EL (cell line): Measurements from ENCODE around the gene CGNL1.

Source experiments
- DNase-seq: peaks from one replicate; pipeline ENCODE4 v3.0.0-alpha.2; 2016

Gene CGNL1

DNA sequence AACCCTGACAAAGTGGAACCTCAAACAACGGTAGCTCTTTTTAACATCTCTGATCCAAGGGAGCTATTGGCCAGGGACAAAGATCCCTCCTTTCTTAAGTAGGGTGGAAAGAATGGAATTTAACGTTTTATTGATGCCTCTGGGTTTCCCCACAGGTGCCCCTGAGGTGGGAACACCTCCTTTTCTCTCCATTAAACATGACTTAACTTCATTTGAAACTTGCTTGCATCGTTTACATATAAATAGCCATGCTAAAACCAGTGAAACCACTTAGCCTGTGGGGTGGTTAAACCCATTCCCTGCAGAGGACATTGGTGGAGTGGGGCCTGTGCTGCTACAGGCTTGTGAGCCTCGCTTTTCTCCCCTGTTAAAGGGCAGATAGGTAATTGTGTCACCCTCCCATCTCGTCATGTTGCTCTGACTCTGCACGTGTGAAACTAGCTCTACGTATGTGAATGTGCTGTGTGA, 9.7 kb downstream of the CGNL1 start:
- DNase-seq, result no peak

DNA sequence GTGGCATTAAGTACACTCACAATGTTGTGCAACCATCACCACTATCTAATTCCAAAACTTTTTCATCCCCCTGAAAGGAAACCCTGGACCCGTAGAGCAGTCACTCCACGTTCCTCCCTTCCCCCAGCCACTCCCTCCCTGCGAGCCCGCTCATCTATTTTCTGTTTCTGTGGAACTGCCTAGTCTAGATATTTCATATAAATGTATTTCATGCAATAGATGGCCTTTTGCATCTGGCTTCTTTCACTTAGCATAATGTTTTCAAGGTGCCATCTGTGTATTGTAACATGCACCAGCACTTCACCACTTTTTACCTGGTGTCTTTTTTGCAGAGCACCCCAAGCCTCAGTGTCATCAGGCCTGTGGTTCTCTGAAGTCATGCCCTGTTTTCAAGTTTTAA, 10.7 kb downstream of the CGNL1 start:
- no peak for DNase-seq

DNA sequence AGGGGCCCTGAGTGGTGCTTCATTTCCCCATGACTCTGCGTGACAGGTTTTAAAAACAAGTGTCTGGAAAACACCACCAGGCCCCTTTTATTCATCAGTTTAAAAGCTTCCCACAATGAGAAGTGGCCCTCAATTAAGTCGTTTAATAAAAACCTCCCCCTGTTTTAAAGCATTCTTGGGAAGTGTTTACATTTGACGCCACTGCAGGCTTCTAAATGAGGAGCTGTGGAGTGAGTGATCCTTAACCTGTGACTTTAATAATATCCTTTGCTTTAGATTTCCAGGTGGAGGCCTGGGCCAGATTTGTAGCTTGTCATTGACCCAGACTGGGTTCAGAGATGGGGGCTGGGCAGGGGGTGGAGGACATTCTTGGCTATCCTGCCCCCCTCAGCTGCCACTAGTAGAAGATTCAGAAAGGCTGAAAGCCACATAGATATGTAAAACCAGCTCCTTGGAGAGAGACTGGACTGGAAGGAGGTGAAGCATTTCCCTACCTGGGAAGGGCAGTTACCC, 11.3 kb downstream of the CGNL1 start:
- no peak for DNase-seq

DNA sequence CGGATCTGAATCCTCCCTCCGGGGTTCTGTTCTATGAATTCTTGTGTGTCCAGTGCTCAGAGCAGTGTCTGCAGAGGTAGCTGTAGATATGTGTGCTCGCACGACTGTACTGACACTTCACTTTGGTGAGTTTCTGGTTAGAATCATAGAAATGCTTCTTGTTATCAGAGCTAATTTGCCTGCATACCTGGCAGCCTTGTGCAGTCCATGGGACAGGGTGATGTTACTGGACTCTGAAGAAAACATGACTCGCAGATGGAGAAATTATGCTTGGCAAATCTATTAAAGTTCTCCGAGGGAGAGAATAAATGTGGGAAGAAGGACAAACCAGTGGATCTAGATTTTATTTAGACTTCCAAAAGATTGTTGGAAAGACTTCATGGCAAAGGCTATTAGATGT, 12.2 kb downstream of the CGNL1 start:
- DNase-seq, result no peak

DNA sequence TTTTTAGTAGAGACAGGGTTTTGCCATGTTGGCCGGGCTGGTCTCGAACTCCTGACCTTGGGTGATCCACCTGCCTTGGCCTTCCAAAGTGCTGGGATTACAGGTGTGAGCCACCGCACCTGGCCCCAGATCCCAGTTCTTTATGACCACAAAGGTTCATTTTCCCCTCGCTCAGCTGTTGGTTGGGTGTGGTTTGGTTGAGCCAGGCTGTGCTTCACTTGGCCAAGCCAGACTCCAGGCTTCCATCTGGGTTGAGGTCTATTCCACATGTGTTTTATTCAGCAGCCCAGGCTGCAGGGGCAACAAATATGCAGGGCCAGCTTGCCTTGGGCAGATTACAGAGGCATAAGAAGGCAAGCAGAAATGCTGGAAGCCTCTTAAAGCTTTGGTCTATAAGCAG, 13.7 kb downstream of the CGNL1 start:
- no peak for DNase-seq

DNA sequence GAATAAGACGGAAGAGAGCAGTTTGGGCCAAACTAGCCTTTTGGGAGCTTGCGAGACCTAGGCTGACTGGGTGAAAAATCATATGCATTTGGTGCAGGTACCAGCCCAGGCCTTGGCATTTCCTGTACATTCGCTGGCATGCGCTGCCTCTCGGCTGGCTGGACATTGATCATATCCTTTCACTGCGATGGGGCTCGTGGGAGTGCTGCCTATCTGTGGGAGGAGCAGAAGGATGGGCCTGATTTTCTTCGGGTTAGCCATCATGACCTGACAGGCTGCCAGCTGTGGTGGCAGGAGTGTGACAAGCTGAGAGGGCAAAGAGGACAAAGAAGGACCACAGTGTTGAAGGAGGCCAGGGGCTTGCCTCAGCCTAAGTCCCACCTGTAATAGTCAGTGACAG, 14.3 kb downstream of the CGNL1 start:
- DNase-seq, result no peak

DNA sequence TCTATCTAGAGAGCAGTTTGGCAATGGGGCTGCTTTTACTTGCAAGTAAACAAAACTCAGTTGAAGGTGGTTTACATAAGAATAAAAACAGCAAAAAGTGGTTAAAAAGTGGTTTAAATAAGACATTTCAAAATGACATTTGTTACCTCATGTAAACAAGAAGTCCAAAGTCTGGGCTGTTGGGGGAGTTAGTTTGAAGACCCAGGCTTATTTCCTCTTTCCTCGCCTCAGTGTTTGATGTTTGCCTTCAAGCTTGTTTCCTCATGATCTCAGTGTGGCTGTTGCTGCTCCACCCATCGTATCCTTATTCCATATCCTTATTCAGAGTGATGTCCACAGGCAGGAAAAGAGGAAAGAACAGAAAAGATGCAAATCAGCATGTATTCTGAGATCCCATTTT, 15.2 kb downstream of the CGNL1 start:
- no peak for DNase-seq

DNA sequence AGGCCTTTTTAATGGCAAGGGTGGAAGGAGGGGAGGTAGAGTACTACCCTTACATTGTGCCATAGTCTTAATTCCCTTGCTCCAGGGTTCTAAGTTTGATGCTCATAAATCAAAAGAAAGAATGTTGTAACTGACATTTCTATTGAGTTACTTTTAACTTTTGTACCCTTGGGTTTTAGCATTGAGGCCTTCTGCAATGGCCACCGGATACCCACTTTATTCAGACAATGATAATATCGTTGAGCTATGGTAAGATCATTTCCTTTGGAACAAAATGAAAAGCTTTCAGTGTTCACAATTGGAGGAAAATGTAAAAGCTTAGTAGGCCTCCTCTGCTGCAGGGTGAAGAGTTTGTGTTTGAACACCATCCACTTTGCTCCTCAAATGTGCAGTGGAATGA, 16.8 kb downstream of the CGNL1 start:
- no peak for DNase-seq

DNA sequence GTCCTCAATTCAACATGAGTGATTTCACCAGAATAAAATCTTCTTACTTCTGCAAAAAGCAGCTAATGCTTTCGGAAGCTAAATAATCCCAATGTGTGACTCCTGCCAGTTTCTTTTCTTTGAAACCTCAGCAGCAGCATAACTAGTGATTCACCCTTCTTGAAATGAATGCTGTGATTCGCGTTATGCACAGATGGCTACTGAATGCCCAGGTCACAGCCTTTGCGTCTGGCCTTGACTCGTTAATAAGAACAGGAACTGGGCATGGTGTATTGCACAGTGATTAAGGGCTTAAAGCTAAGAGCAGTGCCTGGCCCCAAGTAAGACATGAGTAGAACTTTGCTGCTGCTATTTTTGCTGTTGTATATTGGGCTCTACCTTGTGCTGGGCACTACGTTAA, 19.0 kb downstream of the CGNL1 start:
- peak; percentile 93 for DNase-seq

DNA sequence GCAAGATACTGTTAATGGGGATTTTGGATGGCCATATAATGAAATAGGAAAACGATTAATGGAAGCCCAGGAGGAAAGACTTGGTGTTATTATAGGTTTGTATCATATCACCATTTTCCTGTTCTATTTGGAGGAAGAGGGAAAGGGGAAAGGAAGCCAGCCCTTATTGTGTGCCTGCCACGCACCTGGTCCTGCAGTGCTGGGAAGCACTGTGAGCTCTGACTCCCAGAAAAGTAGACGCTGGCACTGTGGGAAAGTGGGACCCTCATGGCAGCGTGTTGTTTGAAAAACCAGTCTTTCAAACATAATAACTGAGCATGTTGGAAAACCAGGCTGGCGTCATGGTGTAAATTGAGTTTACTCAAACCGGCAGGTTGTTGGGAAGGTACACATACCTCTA, 22.0 kb downstream of the CGNL1 start:
- DNase-seq, result no peak

DNA sequence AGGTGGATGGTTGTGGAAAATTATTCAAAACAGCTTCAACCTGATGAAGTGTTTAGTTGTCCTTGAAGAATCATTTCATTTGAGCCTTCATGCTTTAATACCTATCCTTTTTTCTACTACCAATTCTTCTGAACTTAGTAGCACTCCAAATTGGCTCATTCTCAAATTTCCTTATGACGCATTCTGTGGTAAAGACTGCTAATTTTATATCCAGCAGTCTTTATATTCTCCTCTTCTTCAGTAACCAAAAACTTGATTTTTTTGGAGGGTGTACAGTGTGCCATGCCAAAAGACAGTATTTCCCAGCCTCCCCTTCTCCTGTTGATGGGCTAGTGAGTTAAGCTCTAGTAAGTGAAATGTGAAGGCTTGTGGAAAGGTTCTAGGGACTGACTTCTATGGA, 25.2 kb downstream of the CGNL1 start:
- no peak for DNase-seq

DNA sequence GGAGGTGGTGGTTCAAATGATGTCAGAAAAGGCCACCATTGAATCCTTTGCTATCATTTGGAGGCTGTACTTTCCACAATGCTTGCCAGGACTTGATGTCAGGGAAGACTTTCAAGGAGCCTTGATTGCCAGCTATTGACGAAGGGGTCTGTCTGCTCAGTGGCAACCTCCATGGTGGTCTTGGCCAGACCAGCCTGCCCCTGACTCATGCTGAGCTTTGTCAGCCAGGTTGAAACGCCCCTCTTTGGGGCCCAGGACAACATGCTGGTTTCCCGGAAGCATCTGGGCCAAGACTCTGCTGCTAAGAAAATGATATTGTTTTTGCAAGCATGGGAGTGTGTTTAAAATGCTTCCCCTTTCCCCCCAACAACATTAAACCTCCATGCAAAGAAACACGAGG, 26.7 kb downstream of the CGNL1 start:
- DNase-seq, result no peak

DNA sequence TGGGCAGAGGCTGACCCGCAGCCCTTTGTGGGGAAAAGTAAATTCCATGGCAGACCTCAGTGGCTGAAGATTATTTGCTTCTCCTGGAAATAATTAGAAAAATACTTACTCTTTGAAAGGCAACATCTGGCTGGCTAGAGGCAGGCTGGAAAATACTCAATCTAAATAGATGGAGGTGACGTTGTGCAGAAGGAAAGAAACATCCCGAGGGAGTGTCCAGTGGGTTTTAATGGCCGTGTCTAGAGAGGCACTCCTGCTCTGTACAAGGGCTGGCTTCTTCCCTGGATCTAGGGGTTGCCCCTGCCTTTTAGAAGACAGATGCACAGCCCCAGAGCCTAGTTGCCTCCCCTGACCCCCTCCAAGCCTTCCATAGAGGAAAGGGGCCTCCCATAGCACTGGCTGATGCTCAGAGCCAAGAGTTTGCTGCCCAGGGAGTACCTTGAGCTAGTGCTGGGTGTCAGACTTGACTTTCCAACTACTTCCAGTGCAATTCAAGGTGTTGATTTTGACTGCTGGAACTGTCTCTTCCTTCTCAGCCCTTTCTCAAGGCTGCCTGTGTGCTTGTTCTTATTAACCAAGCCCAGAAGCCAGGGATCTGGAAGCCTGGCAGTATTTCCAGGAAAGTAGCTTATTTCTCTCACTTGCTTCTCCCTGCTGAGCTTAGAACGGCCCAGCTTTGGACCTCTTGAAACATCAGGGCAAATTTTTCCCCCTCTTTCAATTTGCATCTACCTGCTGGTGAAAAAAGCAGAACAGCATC, 27.4 kb downstream of the CGNL1 start:
- no peak for DNase-seq

DNA sequence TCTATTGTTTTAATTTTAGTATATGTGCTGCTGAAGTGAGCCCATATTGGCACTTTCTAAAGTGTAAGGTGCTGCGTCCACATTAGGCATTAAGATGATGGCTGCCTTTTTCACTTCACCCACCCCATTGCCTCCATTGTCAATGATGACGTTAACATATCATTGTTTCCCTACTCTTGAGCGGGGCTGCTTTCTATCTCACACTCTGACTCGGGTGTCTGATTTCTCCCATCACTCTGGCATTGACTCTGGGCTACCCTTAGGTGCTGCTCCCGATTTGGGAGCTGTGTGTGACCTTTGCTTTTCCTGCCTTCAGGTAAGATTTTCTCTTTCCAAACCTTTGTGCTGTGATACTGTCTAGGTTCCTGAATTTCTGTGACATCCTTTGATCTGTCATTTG, 28.8 kb downstream of the CGNL1 start:
- DNase-seq, result no peak

DNA sequence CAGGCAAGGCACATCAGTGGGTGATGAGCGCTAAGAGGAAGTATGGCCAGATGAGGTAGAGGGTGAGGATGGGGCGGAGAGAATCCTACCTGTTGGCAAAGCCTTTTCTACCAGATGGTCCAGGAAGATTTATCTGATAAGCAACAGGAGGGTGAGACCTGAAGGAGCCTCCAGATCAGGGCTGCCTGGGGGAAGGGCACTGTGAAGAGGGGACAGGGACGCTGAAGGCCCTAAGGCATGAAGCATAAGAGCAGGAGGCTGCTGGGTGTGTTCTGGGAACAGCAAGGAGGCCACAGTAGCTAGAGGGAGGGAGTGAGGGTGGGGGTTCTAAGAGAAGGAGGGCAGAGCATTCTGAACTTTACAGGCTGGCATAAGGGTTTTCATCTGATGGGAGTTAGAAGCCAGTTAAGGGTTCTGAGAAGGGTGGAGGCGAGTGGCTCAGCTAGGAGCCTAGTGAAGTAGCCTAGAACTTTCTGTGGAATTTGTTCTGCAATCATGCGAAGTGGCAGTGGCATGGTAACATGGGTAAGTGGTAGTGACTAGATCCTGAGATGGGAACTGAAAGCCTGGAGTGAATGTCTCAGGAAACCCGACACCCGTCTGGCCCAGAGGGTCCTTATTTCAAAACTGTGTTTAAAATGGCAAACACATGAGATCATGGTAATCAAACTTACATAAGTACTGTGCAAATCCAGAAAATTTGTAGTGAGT, 29.9 kb downstream of the CGNL1 start:
- peak; percentile 27 for DNase-seq

DNA sequence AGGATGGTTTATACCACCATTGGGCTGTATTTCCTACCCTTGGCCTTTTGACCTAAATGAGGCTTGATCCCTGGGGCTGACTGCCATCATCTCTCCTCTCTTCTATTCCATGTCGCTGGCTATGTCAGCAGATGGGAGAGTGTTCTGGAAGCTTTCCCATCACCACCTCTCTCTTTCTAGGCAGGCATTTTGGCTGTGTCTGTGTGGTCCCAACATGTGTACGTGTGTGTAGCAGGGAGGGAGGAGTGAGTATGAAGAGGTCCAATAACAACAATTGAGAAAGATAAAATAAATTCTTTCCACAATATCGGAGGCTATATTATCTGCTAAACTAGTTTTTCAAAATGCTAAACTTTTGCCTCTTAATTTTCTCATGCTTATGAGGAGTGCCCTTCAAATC, 34.1 kb downstream of the CGNL1 start:
- DNase-seq, result no peak

DNA sequence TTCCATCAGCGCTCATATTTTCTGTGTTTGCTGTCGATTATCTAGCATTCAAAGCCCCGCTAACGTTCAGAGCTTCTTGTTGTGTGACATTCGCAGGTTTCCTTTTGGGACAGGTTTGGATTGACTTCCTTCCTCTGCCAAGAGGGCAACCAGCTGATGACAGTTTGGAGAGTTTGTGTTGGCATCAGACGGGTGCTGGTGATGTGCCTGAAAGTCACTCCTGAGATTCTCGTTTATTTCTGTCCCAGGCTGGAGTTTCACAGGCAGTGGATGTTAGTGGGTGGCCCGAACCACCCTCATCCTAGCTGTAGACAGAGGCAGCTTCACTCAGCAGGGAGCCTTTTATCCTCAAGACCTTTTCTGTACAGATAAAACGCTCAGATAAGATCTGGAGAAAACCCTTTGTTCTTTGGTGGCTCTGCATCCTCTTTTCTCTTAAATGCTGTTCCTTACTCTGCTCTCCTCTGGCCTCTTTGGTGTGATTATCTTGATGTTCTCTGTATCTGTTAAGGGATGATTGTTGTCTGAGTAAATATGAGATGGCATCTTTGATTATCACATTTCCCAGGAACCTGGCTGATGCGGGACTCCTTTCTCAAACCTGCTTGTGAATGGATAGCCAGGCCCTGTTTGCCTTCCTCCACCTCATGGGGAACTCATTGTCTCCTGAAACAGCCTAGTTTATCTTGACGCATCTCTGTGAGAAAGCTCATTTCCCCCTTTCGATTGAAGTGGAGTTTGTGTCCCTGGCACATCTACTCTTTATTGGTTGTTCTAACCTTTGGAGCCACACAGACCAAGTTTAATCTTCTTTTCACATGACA, 35.9 kb downstream of the CGNL1 start:
- no peak for DNase-seq

DNA sequence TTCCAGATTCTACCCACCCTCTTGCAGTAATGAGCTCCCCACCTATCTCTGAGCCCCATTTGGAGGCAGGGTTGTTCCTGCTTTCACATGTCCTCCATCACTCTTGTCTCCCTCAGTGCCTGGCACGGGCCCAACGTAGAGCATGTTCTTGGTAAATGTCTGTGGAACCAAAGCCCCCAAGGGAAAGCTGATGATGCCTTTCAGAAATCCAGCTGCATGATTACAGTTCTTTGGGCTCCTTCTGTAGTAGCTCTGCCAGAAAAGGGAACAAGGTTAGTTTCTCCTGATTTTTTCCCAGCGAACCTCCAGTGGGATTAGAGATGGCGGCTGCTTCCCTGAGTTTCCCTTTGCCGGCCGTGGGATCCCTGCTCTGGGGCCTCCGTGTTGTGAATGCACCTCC, 39.3 kb downstream of the CGNL1 start:
- DNase-seq, result no peak

DNA sequence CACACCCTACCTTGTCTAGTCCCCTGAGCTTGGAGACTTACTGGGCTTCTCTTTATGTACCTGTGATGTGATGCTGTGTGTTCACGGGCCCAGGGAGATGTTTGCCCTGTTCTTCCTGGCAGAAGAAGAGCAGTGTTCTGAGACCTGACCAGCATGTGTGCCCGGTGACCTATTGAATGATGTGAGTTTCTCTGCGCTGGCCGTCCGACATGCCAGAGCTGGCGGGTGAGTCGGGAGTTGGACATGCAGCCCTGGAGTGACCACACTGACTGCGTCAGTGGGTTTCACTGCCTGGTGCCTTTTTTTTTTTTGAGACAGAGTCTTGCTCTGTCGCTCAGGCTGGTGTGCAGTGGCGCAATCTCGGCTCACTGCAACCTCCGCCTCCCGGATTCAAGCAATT, 42.3 kb downstream of the CGNL1 start:
- DNase-seq, result peak; percentile 48

DNA sequence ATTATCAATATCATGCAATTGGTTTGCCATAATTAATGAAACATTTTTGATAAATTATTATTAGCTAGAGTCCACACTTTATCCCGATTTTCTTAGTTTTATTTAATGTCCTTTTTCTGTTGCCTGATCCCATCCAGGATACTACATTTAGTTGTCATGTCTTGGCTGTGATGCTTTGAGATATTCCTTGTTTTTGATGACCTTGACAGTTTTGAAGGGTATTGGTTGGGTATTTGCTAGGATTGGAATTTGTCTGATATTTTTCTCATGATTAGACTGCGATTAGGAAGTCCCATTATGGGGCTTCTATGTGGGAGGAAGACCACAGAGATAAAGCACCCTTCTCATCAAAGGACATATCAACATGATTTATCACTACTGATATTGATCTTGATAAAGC, 43.0 kb downstream of the CGNL1 start:
- DNase-seq, result no peak

DNA sequence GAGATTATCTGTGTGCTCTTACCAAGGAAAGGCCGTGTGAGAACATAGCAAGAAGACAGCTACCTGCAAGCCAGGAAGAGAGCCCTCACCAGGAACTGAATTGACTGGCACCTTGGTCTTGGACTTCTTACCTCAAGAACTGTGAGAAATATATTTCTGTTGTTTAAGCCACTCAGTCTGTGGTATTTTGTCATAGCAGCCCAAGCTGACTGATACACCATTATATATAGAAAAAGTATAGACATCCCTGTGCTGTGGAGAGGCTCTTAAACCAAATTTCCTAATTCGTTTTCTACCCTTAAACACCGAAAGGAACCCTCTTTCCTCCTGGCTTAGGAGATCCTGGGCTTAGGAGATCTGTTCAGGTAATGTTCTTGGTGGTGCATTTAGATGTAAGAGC, 44.8 kb downstream of the CGNL1 start:
- no peak for DNase-seq

DNA sequence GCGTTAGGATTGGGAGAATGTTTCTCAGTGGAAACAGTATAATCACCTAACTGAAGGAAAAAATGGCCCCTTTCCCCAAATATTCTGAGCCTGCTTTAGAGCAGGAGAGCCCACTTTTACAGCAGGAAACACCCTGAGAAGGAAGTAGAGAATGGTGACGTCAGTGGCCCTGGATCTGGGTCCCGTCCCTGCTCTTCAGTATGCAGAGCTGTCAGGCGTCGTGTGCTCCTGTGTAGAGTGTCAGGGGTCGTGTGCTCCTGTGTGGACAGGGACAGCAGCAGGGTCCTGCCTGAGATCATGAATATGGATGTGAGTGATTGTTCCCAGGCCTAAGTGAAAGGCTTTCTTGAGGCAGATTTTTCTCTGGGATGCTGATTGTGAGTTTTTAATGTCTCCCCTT, 45.2 kb downstream of the CGNL1 start:
- DNase-seq, result no peak

DNA sequence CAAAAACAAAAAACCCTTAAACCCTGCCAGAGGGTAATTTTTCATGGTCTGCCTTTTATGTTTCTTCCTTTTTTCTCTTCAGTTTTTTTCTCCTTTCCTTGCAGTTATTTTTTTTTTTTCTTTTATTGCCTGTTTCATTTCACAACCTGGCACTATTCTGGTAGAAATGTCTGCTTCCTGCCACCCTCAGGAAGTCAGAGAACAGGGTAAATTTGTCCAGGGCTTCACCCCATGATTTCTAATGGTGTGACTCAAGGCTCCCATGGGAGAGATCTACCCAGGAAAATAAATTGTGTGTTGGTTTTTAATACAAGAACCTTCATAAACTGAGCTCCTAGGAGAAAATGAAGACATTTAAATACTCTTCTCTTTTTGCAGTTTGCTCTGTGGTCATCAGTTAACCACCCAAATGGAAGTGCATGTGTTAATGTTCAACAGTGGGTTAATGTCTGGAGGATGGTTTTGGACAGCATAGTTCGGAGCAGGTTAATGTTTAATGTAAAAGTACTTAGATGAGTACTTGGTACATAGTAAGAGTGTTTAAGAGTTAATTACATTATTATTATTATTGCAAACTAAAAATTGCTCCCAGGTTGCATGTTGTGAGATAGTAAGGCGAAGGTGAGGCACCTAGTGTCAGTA, 45.9 kb downstream of the CGNL1 start:
- no peak for DNase-seq
